Lower leg skin (tissue), 4 donors: ENCODE results near the gene APOBEC3H. TPM values are rescaled to one million over a fixed set of nuclear protein-coding genes. Genes with fewer than 3 reads are reported as not detected.

Experiments used
- DNase-seq, 2 donors: peaks; one replicate each; pipeline ENCODE4 v3.0.0-alpha.2; 2019; ENCODE audit warnings: low spot score in 2 of 2
- H3K4me3 ChIP-seq: fragments of 200-600 bp; sonication (generic); 2 replicates; pipeline ENCODE4 v1.5.1; 2017; ENCODE audit warnings: mild to moderate bottlenecking, low read depth; ENCODE audit not compliant: poor library complexity, severe bottlenecking
- CTCF ChIP-seq, 3 donors: fragments of 450-650 bp; IDR thresholded peaks; one replicate each; pipeline ENCODE4 v1.5.1; 2016; ENCODE audit warnings: antibody characterized with exemption in 3 of 3, mild to moderate bottlenecking in 3 of 3, moderate library complexity in 2 of 3
- POLR2A ChIP-seq, 2 donors: fragments of 450-650 bp; IDR thresholded peaks; one replicate each; pipeline ENCODE4 v1.6.1; 2016 to 2017; ENCODE audit warnings: antibody characterized with exemption in 2 of 2, mild to moderate bottlenecking in 1 of 2, moderate library complexity in 1 of 2
- WGBS, 2 donors: methylation state at CpG; one replicate each; pipeline ENCODE4 v1.1.5; 2018; 5-methylcytosine and 5-hydroxymethylcytosine counted together
- intact Hi-C: fragments of 100-400 bp; cut with DNase I; formaldehyde crosslinking; loops from one replicate; pipeline ENCODE4 v1.15.0; 2023; ENCODE audit warnings: low total_unique reads
- total RNA-seq, 4 donors: library from RNA; depleted of rRNA; stranded (reverse); fragments of >200 nt; gene quantifications; one replicate each; pipeline ENCODE4 v1.1.0, GENCODE V29; 2016

APOBEC3H gene
- total RNA-seq, 4 donors from 2014 or later: not detected

GRCh38 chr22:39117585-39118191, 20.6 kb downstream of the APOBEC3H start:
- H3K4me3 ChIP-seq: no peak overlapping the region
- TF ChIP-seq CTCF (IDR thresholded peaks at IDR 0.05) (no peak), POLR2A (IDR thresholded peaks at IDR 0.05) (no peak)
- 51 to 57% methylated on average over 14 of the region's 14 CpGs for WGBS, 2 donors
- intact Hi-C loops: no loop called here
- no peak for DNase-seq

GRCh38 chr22:39120983-39121382, 23.9 kb downstream of the APOBEC3H start:
- intact Hi-C loops: loop anchor here (10.0 kb wide), 1 partner anchor 256 kb away; no protein-coding TSS in a partner anchor
- DNase-seq: no peak
- 89 to 94% methylated on average over 4 of the region's 4 CpGs for WGBS, 2 donors
- H3K4me3 ChIP-seq: no peak overlapping the region
- TF ChIP-seq CTCF (IDR thresholded peaks at IDR 0.05) (no peak), POLR2A (IDR thresholded peaks at IDR 0.05) (no peak)

- intact Hi-C loops: loop anchor here (10.0 kb wide), 1 partner anchor 258 kb away; no protein-coding TSS in a partner anchor
- DNase-seq: no peak
- TF ChIP-seq CTCF (IDR thresholded peaks at IDR 0.05): no peak
- TF ChIP-seq POLR2A (IDR thresholded peaks at IDR 0.05): no peak
- WGBS, 2 donors: 93 to 95% methylated on average over 17 of the region's 17 CpGs
- H3K4me3 ChIP-seq: no peak overlapping the region
These were observed 25.9 kb downstream of the APOBEC3H start for GRCh38 chr22:39122772-39123470.

GRCh38 chr22:39123751-39124581, 26.9 kb downstream of the APOBEC3H start:
- 30 to 32% methylated on average over 27 to 33 of the region's 33 CpGs for WGBS, 2 donors
- no peak for DNase-seq
- no peak overlapping the region for H3K4me3 ChIP-seq
- intact Hi-C loops: loop anchor here (10.0 kb wide), 1 partner anchor 259 kb away; no protein-coding TSS in a partner anchor
- TF ChIP-seq POLR2A (IDR thresholded peaks at IDR 0.05) (no peak), CTCF (IDR thresholded peaks at IDR 0.05) (no peak)

GRCh38 chr22:39125622-39126021, 28.6 kb downstream of the APOBEC3H start:
- intact Hi-C loops: loop anchor here (10.0 kb wide), 1 partner anchor 261 kb away; no protein-coding TSS in a partner anchor
- DNase-seq: no peak
- 87 to 90% methylated on average over 5 of the region's 5 CpGs for WGBS, 2 donors
- H3K4me3 ChIP-seq: no peak overlapping the region
- no peak for TF ChIP-seq CTCF (IDR thresholded peaks at IDR 0.05)
- TF ChIP-seq POLR2A (IDR thresholded peaks at IDR 0.05): no peak
